Measurements from ENCODE around the gene PLCB1. TPM values are rescaled to one million over a fixed set of nuclear protein-coding genes. Genes with fewer than 3 reads are reported as not detected.

The PLCB1 gene
- total and polyA plus RNA-seq, 2 experiments from 2014 or later, result 14.9 to 20.7 TPM

GRCh38 chr20:8635837-8636236 is 503.8 kb downstream of the PLCB1 start:
- H3K4me1 ChIP-seq (ENCODE audit: insufficient read depth), result peaks cover 4% of the 10 kb centered on the region; the same call in 1 of the 2 replicates
- no peak overlapping the region for H3K4me3 ChIP-seq
- no peaks in the 10 kb centered on the region for H3K27me3 ChIP-seq (ENCODE audit: insufficient read depth)
- DNase-seq (ENCODE audit: low spot score) (no peak), ATAC-seq (no peak)
- no peaks in the 10 kb centered on the region for H4K20me1 ChIP-seq (replicated peaks; ENCODE audit: insufficient read depth)
- no peaks in the 10 kb centered on the region for H3K36me3 ChIP-seq (ENCODE audit: insufficient read depth)
- H3K9me2 ChIP-seq (ENCODE audit: insufficient read depth), result no peaks in the 10 kb centered on the region
- H2AFZ ChIP-seq, result no peak overlapping the region
- no peak for TF ChIP-seq POLR2AphosphoS5 (IDR thresholded peaks at IDR 0.05; ENCODE audit: low read depth)
- no peak for TF ChIP-seq NANOG (IDR thresholded peaks at IDR 0.05; ENCODE audit: borderline replicate concordance)
- TF ChIP-seq ZNF462 (CRISPR knock-in tag; IDR thresholded peaks at IDR 0.05), result no peak
- no peak for TF ChIP-seq ZNF331 (CRISPR knock-in tag; IDR thresholded peaks at IDR 0.05; ENCODE audit: low read depth)
- TF ChIP-seq CREB1 (CRISPR knock-in tag; IDR thresholded peaks at IDR 0.05; ENCODE audit: low read depth), result no peak
- TF ChIP-seq EZH2 (IDR thresholded peaks at IDR 0.05; ENCODE audit: low read depth, unreplicated experiment), result no peak
- no peak for TF ChIP-seq ZNF114 (CRISPR knock-in tag; IDR thresholded peaks at IDR 0.05)
- TF ChIP-seq JUNB (IDR thresholded peaks at IDR 0.05; ENCODE audit: unreplicated experiment), result no peak
- TF ChIP-seq REST (IDR thresholded peaks at IDR 0.05; ENCODE audit: unreplicated experiment), result no peak
- no peak for TF ChIP-seq STAT1 (IDR thresholded peaks at IDR 0.05; ENCODE audit: unreplicated experiment)
- no peak for TF ChIP-seq CTCF (conservative IDR thresholded peaks at IDR 0.05; ENCODE audit: low read depth in 2 of 2)
- no peak for TF ChIP-seq EZH2phosphoT487 (IDR thresholded peaks at IDR 0.05; ENCODE audit: unreplicated experiment)
- Mint-ChIP-seq H3K27me3 (ENCODE audit: insufficient read depth, low read depth, poor library complexity) (no peaks in the 10 kb centered on the region), H3K9me3 (no peaks in the 10 kb centered on the region), H3K4me3 (no peak overlapping the region), H3K4me1 (peaks cover 2% of the 10 kb centered on the region; the same call in 2 of the 3 replicates), H3K27ac (no peak overlapping the region), H3K36me3 (ENCODE audit: low read depth) (no peaks in the 10 kb centered on the region)
- no peak overlapping the region for H3K4me2 ChIP-seq
- no peaks in the 10 kb centered on the region for H3K79me2 ChIP-seq (replicated peaks; ENCODE audit: insufficient read depth)
- no peak overlapping the region for H3K27ac ChIP-seq (ENCODE audit: low read depth)
- no peaks in the 10 kb centered on the region for H3F3A ChIP-seq (replicated peaks; ENCODE audit: low read depth)
